Activated T-helper 9 cell treated with anti-CD3 and anti-CD28 coated beads, Interleukin-2, amount 50 U/mL, for 16 hours (primary cell): ENCODE measurements around the gene TM4SF1.

ENCODE experiments used
- DNase-seq: peaks from one replicate; pipeline ENCODE4 v3.0.0-alpha.2; 2020; ENCODE audit warnings: low read depth

The TM4SF1 gene

GRCh38 chr3:149375501-149376196 is 1.8 kb downstream of the TM4SF1 start:
- no peak for DNase-seq

- no peak for DNase-seq
Observed at GRCh38 chr3:149374793-149375500, 2.5 kb downstream of the TM4SF1 start.

- DNase-seq: no peak
Observed at GRCh38 chr3:149374391-149374790, 3.1 kb downstream of the TM4SF1 start.

GRCh38 chr3:149373235-149374125 is 4.0 kb downstream of the TM4SF1 start:
- DNase-seq: no peak

- no peak for DNase-seq
Observed at GRCh38 chr3:149371723-149372114, 5.7 kb downstream of the TM4SF1 start.

- DNase-seq: no peak
Observed at GRCh38 chr3:149371001-149371722, 6.3 kb downstream of the TM4SF1 start.

GRCh38 chr3:149369991-149370866 is 7.2 kb downstream of the TM4SF1 start:
- DNase-seq: no peak

GRCh38 chr3:149368674-149369497 is 8.6 kb downstream of the TM4SF1 start:
- no peak for DNase-seq

- DNase-seq: no peak
Observed at GRCh38 chr3:149368201-149368673, 9.2 kb downstream of the TM4SF1 start.

GRCh38 chr3:149366941-149367840 is 10.3 kb downstream of the TM4SF1 start:
- DNase-seq: no peak

GRCh38 chr3:149366031-149366430 is 11.4 kb downstream of the TM4SF1 start:
- DNase-seq: no peak

GRCh38 chr3:149364624-149365023 is 12.8 kb downstream of the TM4SF1 start:
- no peak for DNase-seq

GRCh38 chr3:149363053-149363452 is 14.4 kb downstream of the TM4SF1 start:
- DNase-seq: no peak

- DNase-seq: no peak
Observed at GRCh38 chr3:149362366-149362765, 15.1 kb downstream of the TM4SF1 start.

- DNase-seq: no peak
Observed at GRCh38 chr3:149356630-149357029, 20.8 kb downstream of the TM4SF1 start.

GRCh38 chr3:149356044-149356592 is 21.3 kb downstream of the TM4SF1 start:
- no peak for DNase-seq

- DNase-seq: no peak
Observed at GRCh38 chr3:149353581-149354184, 23.8 kb downstream of the TM4SF1 start.

- DNase-seq: no peak
Observed at GRCh38 chr3:149352556-149352955, 24.9 kb downstream of the TM4SF1 start.
